Fibroblast of pulmonary artery (primary cell): ENCODE measurements around the gene NUAK1.

Experiments
- DNase-seq: peaks from one replicate; pipeline ENCODE4 v3.0.0-alpha.2; 2010; ENCODE audit warnings: low read depth
- H3K4me3 ChIP-seq: replicated peaks from 2 replicates; pipeline ENCODE4 v1.5.1; 2011; ENCODE audit warnings: low read depth, mild to moderate bottlenecking, control low read depth, low read length, moderate library complexity
- TF ChIP-seq, protein P1 (sequence below): IDR thresholded peaks from 2 replicates; pipeline ENCODE4 v1.5.1; 2011; ENCODE audit warnings: mild to moderate bottlenecking, control low read depth, low read length, inconsistent platforms; ENCODE audit errors: missing control alignments

The NUAK1 gene

DNA sequence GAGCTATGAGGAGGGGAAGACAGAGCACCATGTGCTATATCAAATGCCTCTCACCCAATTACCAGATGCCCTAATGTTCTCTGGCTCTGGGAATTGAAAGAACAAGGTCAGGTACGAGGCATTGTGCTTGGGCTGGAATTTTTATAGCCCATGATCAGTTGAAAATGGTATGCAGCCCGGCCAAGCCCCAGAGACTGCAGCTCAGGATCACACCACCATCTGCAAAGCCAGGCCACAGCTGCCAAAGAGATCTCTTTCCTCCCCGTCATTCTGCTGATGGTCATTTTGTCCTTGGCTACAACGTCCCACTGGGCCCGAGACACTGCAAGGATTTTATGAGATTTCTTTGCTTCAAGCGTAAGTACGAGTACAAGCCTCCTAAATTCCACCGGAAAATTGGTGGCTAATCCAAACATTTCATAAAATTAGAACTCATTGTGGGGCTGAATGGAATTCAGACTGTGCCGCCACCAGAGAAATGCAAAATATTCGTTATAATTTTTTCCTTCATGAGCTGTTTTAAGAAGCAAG, 15.1 kb downstream of the NUAK1 start:
- no peak overlapping the region for H3K4me3 ChIP-seq
- TF ChIP-seq, protein P1, sequence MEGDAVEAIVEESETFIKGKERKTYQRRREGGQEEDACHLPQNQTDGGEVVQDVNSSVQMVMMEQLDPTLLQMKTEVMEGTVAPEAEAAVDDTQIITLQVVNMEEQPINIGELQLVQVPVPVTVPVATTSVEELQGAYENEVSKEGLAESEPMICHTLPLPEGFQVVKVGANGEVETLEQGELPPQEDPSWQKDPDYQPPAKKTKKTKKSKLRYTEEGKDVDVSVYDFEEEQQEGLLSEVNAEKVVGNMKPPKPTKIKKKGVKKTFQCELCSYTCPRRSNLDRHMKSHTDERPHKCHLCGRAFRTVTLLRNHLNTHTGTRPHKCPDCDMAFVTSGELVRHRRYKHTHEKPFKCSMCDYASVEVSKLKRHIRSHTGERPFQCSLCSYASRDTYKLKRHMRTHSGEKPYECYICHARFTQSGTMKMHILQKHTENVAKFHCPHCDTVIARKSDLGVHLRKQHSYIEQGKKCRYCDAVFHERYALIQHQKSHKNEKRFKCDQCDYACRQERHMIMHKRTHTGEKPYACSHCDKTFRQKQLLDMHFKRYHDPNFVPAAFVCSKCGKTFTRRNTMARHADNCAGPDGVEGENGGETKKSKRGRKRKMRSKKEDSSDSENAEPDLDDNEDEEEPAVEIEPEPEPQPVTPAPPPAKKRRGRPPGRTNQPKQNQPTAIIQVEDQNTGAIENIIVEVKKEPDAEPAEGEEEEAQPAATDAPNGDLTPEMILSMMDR: no peak
- DNase-seq: no peak

GRCh38 chr12:106123110-106123509, 15.6 kb downstream of the NUAK1 start:
- H3K4me3 ChIP-seq: no peak overlapping the region
- no peak for DNase-seq
- TF ChIP-seq, protein P1: no peak

GRCh38 chr12:106122004-106122403, 16.8 kb downstream of the NUAK1 start:
- no peak for DNase-seq
- no peak overlapping the region for H3K4me3 ChIP-seq
- TF ChIP-seq, protein P1: no peak

DNA sequence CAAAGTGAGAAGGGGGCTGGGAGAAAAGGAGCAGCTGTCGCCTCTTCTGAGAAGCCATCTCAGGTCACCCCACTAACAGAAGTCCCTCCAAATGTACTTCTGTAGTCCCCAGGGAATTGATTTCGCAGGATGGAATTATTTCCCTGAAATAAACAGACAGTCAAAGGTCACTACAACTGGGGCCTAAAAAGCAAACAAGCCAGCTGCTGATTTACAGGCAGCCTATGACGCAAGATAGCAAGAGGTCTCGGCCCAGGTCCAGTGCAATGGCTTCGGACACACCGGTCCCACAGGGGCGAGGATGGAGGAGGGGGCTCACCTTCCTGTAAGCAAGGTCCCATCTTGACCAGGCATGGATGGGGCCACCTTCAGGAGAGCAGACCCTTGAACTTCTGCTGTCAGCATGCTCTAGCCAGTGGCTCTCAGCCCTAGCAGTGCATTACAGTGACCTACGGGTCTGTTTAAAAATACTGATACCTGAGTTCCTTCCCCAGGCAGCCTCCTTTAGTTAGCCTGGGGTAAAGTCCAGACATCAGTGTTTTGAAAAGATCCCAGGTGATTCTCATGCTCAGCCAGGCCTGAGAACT, 18.1 kb downstream of the NUAK1 start:
- DNase-seq: no peak
- no peak overlapping the region for H3K4me3 ChIP-seq
- TF ChIP-seq, protein P1: no peak

GRCh38 chr12:106119301-106119700, 19.5 kb downstream of the NUAK1 start:
- DNase-seq: no peak
- TF ChIP-seq, protein P1: no peak
- H3K4me3 ChIP-seq: no peak overlapping the region

DNA sequence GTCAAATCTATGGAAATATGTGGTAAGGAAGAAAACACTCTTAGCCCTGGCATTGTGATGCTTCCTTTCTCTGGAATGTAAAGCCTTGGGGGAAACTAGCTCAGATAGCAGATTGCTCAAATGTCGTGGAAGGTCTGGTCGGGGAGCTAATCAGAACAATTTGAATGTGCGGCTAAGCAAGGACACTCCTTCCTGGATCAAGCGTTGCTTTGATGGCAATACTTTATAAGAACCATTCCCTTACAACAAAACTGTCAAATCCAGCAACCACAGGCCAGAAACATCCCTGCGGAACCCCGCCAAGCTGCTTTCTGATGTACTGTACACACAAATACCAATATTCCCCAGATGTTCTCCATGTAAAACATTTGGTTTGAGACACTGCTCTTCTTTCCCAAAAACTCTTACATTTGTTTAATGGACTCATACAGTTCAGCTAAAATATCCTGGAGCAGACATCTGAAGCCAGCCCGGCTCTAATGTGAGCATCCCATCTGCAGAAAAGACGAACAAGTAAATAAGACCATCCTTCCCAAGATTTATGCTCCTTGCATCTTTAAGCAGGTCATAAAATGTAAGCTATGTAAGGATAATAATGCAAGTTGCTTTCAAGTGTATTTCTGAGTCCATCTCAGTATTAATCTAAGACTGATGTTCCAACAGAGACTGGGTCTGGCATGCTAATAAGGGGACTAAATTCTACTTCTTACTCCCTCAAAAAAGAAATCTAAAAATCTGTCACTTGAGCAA, 20.2 kb downstream of the NUAK1 start:
- DNase-seq: no peak
- no peak overlapping the region for H3K4me3 ChIP-seq
- TF ChIP-seq, protein P1: no peak
